ENCODE data around the gene UBE2D1. TPM values are rescaled to one million over a fixed set of nuclear protein-coding genes. Genes with fewer than 3 reads are reported as not detected.

The UBE2D1 gene
- total and polyA plus RNA-seq, 2 donors (not counting 3 experiments of a cell fraction or from before 2014, with no cell fraction given), result 13.5 to 14.5 TPM

DNA sequence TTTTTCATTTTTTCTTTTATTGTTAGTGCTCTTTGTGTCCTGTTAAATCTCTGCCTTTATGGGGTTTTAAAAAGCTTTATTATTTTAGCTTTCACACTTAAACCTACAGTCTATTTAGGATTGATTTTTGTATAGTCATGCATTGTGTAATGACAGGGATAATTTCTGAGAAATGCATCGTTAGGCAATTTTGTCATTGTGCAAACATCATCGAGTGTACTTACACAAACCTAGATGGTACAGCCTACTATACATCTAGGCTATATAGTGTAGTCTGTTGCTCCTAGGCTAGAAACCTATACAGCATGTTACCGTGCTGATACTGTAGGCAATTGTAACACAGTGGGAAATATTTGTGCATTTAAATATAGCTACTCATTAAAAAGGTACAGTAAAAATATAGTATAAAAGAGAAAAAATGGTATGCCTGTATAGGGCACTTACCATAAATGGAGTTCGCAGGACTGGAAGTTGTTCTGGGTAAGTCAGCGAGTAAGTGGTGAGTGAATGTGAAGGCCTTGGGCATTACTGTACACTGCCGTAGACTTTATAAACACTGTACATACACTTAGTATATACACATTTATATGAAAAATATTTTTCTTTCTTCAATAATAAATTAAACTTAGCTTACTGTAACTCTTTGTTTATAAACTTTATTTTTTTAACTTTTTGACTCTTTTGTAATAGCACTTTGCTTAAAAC, 16.0 kb downstream of the UBE2D1 start:
- intact Hi-C loops (cut with micrococcal nuclease), result no loop called here
- BruUV-seq (replicated peaks), result no TSS peak
- TF ChIP-seq FOS (IDR thresholded peaks at IDR 0.05; ENCODE audit: borderline replicate concordance, insufficient read depth, low read length) (no peak), POLR2A (IDR thresholded peaks at IDR 0.05; ENCODE audit: low read depth, low read length) (no peak), POLR2AphosphoS5 (IDR thresholded peaks at IDR 0.05; ENCODE audit: insufficient read depth, low read depth, low read length) (no peak), GATA2 (IDR thresholded peaks at IDR 0.05; ENCODE audit: insufficient read depth, insufficient read length, low read depth, low read length) (no peak), EZH2 (IDR thresholded peaks at IDR 0.05; ENCODE audit: borderline replicate concordance, low read depth, low read length, severe bottlenecking) (no peak), MYC (IDR thresholded peaks at IDR 0.05; ENCODE audit: low read depth, low read length) (no peak), JUN (IDR thresholded peaks at IDR 0.05; ENCODE audit: borderline replicate concordance, insufficient read depth, insufficient read length, low read depth) (no peak)
- TF ChIP-seq, protein P1, sequence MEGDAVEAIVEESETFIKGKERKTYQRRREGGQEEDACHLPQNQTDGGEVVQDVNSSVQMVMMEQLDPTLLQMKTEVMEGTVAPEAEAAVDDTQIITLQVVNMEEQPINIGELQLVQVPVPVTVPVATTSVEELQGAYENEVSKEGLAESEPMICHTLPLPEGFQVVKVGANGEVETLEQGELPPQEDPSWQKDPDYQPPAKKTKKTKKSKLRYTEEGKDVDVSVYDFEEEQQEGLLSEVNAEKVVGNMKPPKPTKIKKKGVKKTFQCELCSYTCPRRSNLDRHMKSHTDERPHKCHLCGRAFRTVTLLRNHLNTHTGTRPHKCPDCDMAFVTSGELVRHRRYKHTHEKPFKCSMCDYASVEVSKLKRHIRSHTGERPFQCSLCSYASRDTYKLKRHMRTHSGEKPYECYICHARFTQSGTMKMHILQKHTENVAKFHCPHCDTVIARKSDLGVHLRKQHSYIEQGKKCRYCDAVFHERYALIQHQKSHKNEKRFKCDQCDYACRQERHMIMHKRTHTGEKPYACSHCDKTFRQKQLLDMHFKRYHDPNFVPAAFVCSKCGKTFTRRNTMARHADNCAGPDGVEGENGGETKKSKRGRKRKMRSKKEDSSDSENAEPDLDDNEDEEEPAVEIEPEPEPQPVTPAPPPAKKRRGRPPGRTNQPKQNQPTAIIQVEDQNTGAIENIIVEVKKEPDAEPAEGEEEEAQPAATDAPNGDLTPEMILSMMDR (IDR thresholded peaks at IDR 0.05; ENCODE audit: extremely low read depth in 1 of 2, insufficient read depth in 1 of 2, low read depth in 1 of 2, low read length in 2 of 2), result no peak
- TF ChIP-seq, protein P2, sequence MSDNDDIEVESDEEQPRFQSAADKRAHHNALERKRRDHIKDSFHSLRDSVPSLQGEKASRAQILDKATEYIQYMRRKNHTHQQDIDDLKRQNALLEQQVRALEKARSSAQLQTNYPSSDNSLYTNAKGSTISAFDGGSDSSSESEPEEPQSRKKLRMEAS (IDR thresholded peaks at IDR 0.05; ENCODE audit: insufficient read depth, insufficient read length), result no peak
- peaks cover 44% of the 10 kb centered on the region for H3K79me2 ChIP-seq (ENCODE audit: control insufficient read depth, insufficient read depth, low read length)
- FAIRE-seq, result no peak
- no peak overlapping the region for H3K4me3 ChIP-seq (replicated peaks in 1 of 3; ENCODE audit: insufficient read depth in 1 of 3, low read depth in 1 of 3, low read length in 3 of 3)
- H4K20me1 ChIP-seq (replicated peaks; ENCODE audit: control insufficient read depth, extremely low read depth, insufficient read depth, low read length), result peaks cover 9% of the 10 kb centered on the region
- no peak overlapping the region for H3K9ac ChIP-seq (replicated peaks; ENCODE audit: extremely low read depth, insufficient read depth, low read length)
- dilution Hi-C loops (cut with MboI; ENCODE audit: extremely low pct_ligation_motif_present, low sequenced_read_pairs), result no loop called here
- H3K9me3 ChIP-seq (replicated peaks; ENCODE audit: control insufficient read depth, insufficient read depth, low read length), result no peaks in the 10 kb centered on the region
- ChIA-PET POLR2A (no interaction called here), CTCF (no interaction called here)
- no peaks in the 10 kb centered on the region for H3K4me1 ChIP-seq (ENCODE audit: control insufficient read depth, extremely low read depth, insufficient read depth, low read length)
- DNase-seq (ENCODE audit: low read depth, low spot score), result no peak
- H3K36me3 ChIP-seq (ENCODE audit: control insufficient read depth in 2 of 2, extremely low read depth in 1 of 2, insufficient read depth in 2 of 2, low read length in 2 of 2), result no peaks in the 10 kb centered on the region
- no peak overlapping the region for H3K27ac ChIP-seq (ENCODE audit: insufficient read depth, low read depth, low read length)
- H3K9me1 ChIP-seq (replicated peaks; ENCODE audit: control insufficient read depth, extremely low read depth, insufficient read depth, low read length), result no peaks in the 10 kb centered on the region
- no peak overlapping the region for H2AFZ ChIP-seq (ENCODE audit: low read depth, low read length)
- no peak overlapping the region for H3K4me2 ChIP-seq (ENCODE audit: insufficient read depth, low read length)
- no peaks in the 10 kb centered on the region for H3K27me3 ChIP-seq (ENCODE audit: control insufficient read depth in 2 of 2, insufficient read depth in 2 of 2, low read length in 2 of 2)
